ENCODE results near the gene CD200R1L. TPM values are rescaled to one million over a fixed set of nuclear protein-coding genes. Genes with fewer than 3 reads are reported as not detected.

Gene CD200R1L
- total RNA-seq, 1 experiment from 2014 or later, result not detected

- DNase-seq (ENCODE audit: low spot score) (no peak), ATAC-seq (no peak)
- CTCF ChIA-PET, result interaction anchor here (1.1 to 2.1 kb wide), 2 partner anchors 78 to 675 kb away, joined by 4 to 54 read pairs; no protein-coding TSS in a partner anchor
- Mint-ChIP-seq H3K36me3 (no peaks in the 10 kb centered on the region), H3K27ac (no peak overlapping the region), H3K4me3 (no peak overlapping the region), H3K9me3 (no peaks in the 10 kb centered on the region), H3K4me1 (peaks cover 15% of the 10 kb centered on the region), H3K27me3 (ENCODE audit: low read depth) (no peaks in the 10 kb centered on the region)
- POLR2A ChIA-PET, result no interaction called here
- TF ChIP-seq E2F5 (CRISPR knock-in tag; IDR thresholded peaks at IDR 0.05) (no peak), ATF2 (CRISPR knock-in tag; IDR thresholded peaks at IDR 0.05; ENCODE audit: borderline replicate concordance, low read depth) (no peak), NFYB (CRISPR knock-in tag; conservative IDR thresholded peaks at IDR 0.05; ENCODE audit: low read depth) (no peak), OVOL2 (CRISPR knock-in tag; IDR thresholded peaks at IDR 0.05; ENCODE audit: borderline replicate concordance) (no peak), NR2C2 (CRISPR knock-in tag; IDR thresholded peaks at IDR 0.05) (no peak), STAT6 (CRISPR knock-in tag; conservative IDR thresholded peaks at IDR 0.05; ENCODE audit: low read depth) (no peak), MLX (CRISPR knock-in tag; IDR thresholded peaks at IDR 0.05) (no peak), KAT7 (CRISPR knock-in tag; IDR thresholded peaks at IDR 0.05; ENCODE audit: borderline replicate concordance) (no peak), CREM (CRISPR knock-in tag; IDR thresholded peaks at IDR 0.05) (no peak), CREB1 (CRISPR knock-in tag; IDR thresholded peaks at IDR 0.05) (no peak)
These were observed 33.6 kb downstream of the CD200R1L start for GRCh38 chr3:112813016-112813415.

- H3K27me3 Mint-ChIP-seq (ENCODE audit: low read depth), result no peaks in the 10 kb centered on the region
- H3K4me3 Mint-ChIP-seq, result no peak overlapping the region
- POLR2A ChIA-PET, result no interaction called here
- no peak for TF ChIP-seq ZMAT4 (CRISPR knock-in tag; IDR thresholded peaks at IDR 0.05)
- no peak for TF ChIP-seq E2F1 (CRISPR knock-in tag; IDR thresholded peaks at IDR 0.05)
- TF ChIP-seq AFF4 (CRISPR knock-in tag; IDR thresholded peaks at IDR 0.05; ENCODE audit: borderline replicate concordance), result no peak
- no peak for TF ChIP-seq MXD4 (CRISPR knock-in tag; IDR thresholded peaks at IDR 0.05; ENCODE audit: borderline replicate concordance)
- TF ChIP-seq RORB (CRISPR knock-in tag; IDR thresholded peaks at IDR 0.05), result no peak
- no peak for TF ChIP-seq FOXJ3 (CRISPR knock-in tag; IDR thresholded peaks at IDR 0.05; ENCODE audit: borderline replicate concordance)
- H3K36me3 Mint-ChIP-seq, result no peaks in the 10 kb centered on the region
- no peak overlapping the region for H3K27ac Mint-ChIP-seq
- ATAC-seq, result no peak
- CTCF ChIA-PET, result no interaction called here
- H3K9me3 Mint-ChIP-seq, result no peaks in the 10 kb centered on the region
- H3K4me1 Mint-ChIP-seq, result peaks cover 15% of the 10 kb centered on the region
- DNase-seq (ENCODE audit: low spot score), result no peak
These were observed 34.6 kb downstream of the CD200R1L start for GRCh38 chr3:112811917-112812660.

All from WTC11 (cell line).